Measurements from ENCODE around the gene RNF220.

GRCh38 chr1:44594871-44595735 lies 190.0 kb downstream of the RNF220 start:
- TF ChIP-seq, protein P1, sequence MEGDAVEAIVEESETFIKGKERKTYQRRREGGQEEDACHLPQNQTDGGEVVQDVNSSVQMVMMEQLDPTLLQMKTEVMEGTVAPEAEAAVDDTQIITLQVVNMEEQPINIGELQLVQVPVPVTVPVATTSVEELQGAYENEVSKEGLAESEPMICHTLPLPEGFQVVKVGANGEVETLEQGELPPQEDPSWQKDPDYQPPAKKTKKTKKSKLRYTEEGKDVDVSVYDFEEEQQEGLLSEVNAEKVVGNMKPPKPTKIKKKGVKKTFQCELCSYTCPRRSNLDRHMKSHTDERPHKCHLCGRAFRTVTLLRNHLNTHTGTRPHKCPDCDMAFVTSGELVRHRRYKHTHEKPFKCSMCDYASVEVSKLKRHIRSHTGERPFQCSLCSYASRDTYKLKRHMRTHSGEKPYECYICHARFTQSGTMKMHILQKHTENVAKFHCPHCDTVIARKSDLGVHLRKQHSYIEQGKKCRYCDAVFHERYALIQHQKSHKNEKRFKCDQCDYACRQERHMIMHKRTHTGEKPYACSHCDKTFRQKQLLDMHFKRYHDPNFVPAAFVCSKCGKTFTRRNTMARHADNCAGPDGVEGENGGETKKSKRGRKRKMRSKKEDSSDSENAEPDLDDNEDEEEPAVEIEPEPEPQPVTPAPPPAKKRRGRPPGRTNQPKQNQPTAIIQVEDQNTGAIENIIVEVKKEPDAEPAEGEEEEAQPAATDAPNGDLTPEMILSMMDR (IDR thresholded peaks at IDR 0.05): peak in 1 of 3 donors; percentile 83
- no peak for TF ChIP-seq POLR2A (IDR thresholded peaks at IDR 0.05)
